ENCODE data around the gene CHKA.

- TF ChIP-seq EZH2 (IDR thresholded peaks at IDR 0.05; ENCODE audit: insufficient read depth, poor library complexity, severe bottlenecking) (no peak), EZH2phosphoT487 (IDR thresholded peaks at IDR 0.05; ENCODE audit: insufficient read depth, low read depth) (no peak)
Measured at GRCh38 chr11:68061508-68061907, 59.7 kb downstream of the CHKA start.
